Kidney (tissue), 14 donors: ENCODE results near the gene OR13C9. TPM values are rescaled to one million over a fixed set of nuclear protein-coding genes. Genes with fewer than 3 reads are reported as not detected.
"Not testable (repeated sequence)": the region's sequence is repeated elsewhere in the genome, so short reads cannot be mapped to it uniquely, and the experiment has no call there.

Experiments used
- DNase-seq, 5 donors: peaks; one replicate each; pipeline ENCODE4 v3.0.0-alpha.2; 2013 to 2020
- FAIRE-seq: peaks from 2 replicates; lab custom pipeline; 2012; peaks lifted over from hg19 to GRCh38; lab: Jason Lieb, UNC
- H3K27ac ChIP-seq, 2 donors: one replicate each; pipeline ENCODE4 v1.7.0; 2013; ENCODE audit warnings: low read depth in 2 of 2, low read length in 2 of 2, inconsistent platforms in 1 of 2
- H3K27me3 ChIP-seq: one replicate; pipeline ENCODE4 v1.7.1; 2013; ENCODE audit warnings: low read length, inconsistent platforms; ENCODE audit not compliant: control insufficient read depth, insufficient read depth
- H3K36me3 ChIP-seq, 3 donors: one replicate each; pipeline versions ENCODE4 v1.7.0 to v1.7.1; 2013; ENCODE audit warnings: low read length in 3 of 3, control low read depth in 1 of 3, inconsistent platforms in 1 of 3; ENCODE audit not compliant: insufficient read depth in 3 of 3, control insufficient read depth in 2 of 3
- H3K4me1 ChIP-seq, 3 donors: one replicate each; pipeline versions ENCODE4 v1.7.0 to v1.7.1; 2013; ENCODE audit warnings: low read length in 3 of 3, inconsistent platforms in 1 of 3, low read depth in 1 of 3; ENCODE audit not compliant: control insufficient read depth in 2 of 3, insufficient read depth in 2 of 3
- H3K4me3 ChIP-seq, 3 donors: one replicate each; pipeline versions ENCODE4 v1.7.0 to v1.8.1; 2013; ENCODE audit warnings: low read length in 3 of 3, control low read depth in 1 of 3, inconsistent platforms in 1 of 3
- H3K9ac ChIP-seq, 3 donors: one replicate each; pipeline versions ENCODE4 v1.7.0 to v1.7.1; 2013; ENCODE audit warnings: low read length in 3 of 3, control low read depth in 1 of 3, inconsistent platforms in 1 of 3
- H3K9me3 ChIP-seq, 3 donors: one replicate each; pipeline versions ENCODE4 v1.7.0 to v1.7.1; 2013; ENCODE audit warnings: low read length in 3 of 3, control low read depth in 1 of 3, inconsistent platforms in 1 of 3; ENCODE audit not compliant: control insufficient read depth in 2 of 3, insufficient read depth in 1 of 3
- CTCF ChIP-seq: IDR thresholded peaks from 3 replicates; pipeline ENCODE4 v1.5.1; 2012; ENCODE audit warnings: mild to moderate bottlenecking, moderate library complexity, borderline replicate concordance; ENCODE audit not compliant: insufficient read depth; ENCODE audit errors: extremely low read depth
- intact Hi-C: fragments of 100-400 bp; cut with DNase I; formaldehyde crosslinking; loops from one replicate; pipeline ENCODE4 v1.11.1; 2022
- polyA plus RNA-seq: library from polyadenylated mRNA; stranded (reverse); fragments of 350-450 nt; fragmentation: Illumina TruSeq; extraction: RNeasy Lipid Tissue Mini Kit (QIAGEN cat#74804); gene quantifications from one replicate; pipeline ENCODE4 v1.2.3, GENCODE V29; 2014; ENCODE audit warnings: low read depth, low replicate concordance; ENCODE audit not compliant: insufficient read depth
- total RNA-seq: library from RNA; stranded (reverse); fragmentation: NEBNext Ultra II Directional; extraction: Animal tissue kit (Norgen Biotek cat#: 25700); gene quantifications from one replicate; pipeline ENCODE4 v1.2.1, GENCODE V29; 2021
- donor health status: control.
- donor health status: control.
- donor health status: control.
- donor health status: control.
- donor health status: control.
- donor health status: DM: yes; HTN: yes; CAD: no.
- donor health status: Normal renal cell carcinoma (clear cell type).

OR13C9 gene
- total and polyA plus RNA-seq, 2 donors from 2014 or later, result not detected

DNA sequence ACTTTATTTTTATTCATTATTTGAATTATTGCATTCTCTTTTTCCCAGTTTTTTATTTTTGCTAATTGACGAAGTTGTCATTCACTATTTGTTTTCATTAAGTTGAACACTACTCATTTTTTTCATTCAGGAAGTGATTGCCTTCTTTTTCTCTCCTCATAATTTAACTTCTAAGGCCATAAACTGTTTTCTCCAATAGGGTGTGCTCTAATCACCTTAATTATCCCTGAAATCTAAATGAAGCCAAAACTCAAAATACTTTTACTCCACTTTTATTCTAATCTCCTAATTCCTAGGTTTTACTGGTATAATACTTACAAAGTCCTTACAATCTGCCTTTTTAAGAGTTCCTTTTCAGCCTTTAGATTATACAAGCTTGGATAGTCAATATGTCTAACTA is 9.7 kb downstream of the OR13C9 start:
- Histone ChIP-seq H3K36me3 (no peaks in the 10 kb centered on the region), H3K9me3 (no peaks in the 10 kb centered on the region), H3K9ac (no peak overlapping the region), H3K27me3 (no peaks in the 10 kb centered on the region), H3K4me1 (no peaks in the 10 kb centered on the region), H3K27ac (no peak overlapping the region), H3K4me3 (no peak overlapping the region)
- no peak for TF ChIP-seq CTCF
- FAIRE-seq (no peak), DNase-seq (peak in 1 of 5 donors; percentile 1)
- intact Hi-C loops, result no loop called here

DNA sequence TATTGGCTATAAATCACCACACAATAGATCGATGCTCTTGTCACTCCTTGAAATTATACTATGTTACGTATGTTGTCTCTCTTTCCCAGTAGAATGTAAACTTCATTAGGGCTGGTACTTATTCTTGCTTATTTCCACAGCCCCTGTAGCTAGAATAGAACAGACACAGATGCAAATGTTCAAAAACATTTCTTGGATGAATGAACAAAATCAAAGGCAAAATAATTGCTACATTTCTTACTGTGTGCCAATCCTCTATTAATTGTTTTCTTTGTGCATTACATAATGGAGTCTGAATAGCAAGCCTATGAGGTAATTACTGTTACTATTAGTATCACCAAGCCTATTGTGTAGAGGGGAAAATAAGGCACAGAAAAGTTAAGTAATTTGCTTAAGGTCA is 11.9 kb downstream of the OR13C9 start:
- TF ChIP-seq CTCF, result no peak
- Histone ChIP-seq H3K4me1 (no peaks in the 10 kb centered on the region), H3K9ac (no peak overlapping the region), H3K4me3 (no peak overlapping the region), H3K27ac (no peak overlapping the region), H3K36me3 (no peaks in the 10 kb centered on the region), H3K27me3 (no peaks in the 10 kb centered on the region), H3K9me3 (no peaks in the 10 kb centered on the region)
- intact Hi-C loops, result no loop called here
- FAIRE-seq (no peak), DNase-seq (peak in 2 of 5 donors; percentile 10 to 29)

GRCh38 chr9:104605527-104605926 is 12.5 kb downstream of the OR13C9 start, which contains the start of gene OR13C2:
OR13C2 (minus strand) TSS chr9:104605627; CDS start chr9:104605627, 0 bp downstream.
- FAIRE-seq, DNase-seq, H3K27ac ChIP-seq, H3K36me3 ChIP-seq, intact Hi-C loops, H3K4me3 ChIP-seq, H3K27me3 ChIP-seq, H3K9ac ChIP-seq, H3K9me3 ChIP-seq, H3K4me1 ChIP-seq: not testable (repeated sequence)

DNA sequence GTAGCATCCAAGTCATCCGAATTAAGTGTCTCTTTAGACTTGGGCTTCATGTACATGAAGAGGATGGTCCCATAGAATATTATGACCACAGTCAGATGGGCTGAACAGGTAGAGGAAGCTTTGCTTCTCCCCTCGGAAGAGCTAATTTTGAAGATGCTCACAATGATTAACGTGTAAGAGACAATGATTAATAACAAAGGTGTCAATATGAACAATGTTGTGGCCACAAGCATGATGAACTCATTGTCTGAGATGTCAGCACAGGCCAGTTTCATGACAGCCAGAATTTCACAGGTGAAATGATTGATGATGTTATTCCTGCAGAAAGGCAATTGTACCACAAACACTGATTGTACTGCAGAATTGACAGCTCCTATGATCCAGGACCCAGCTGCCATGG is 13.2 kb downstream of the OR13C9 start:
- FAIRE-seq (no peak), DNase-seq (no peak)
- intact Hi-C loops, result no loop called here

GRCh38 chr9:104599313-104599712 is 18.7 kb downstream of the OR13C9 start, which contains the start of gene OR13C5:
OR13C5 (minus strand) TSS chr9:104599413; CDS start chr9:104599413, 0 bp downstream.
- H3K4me3 ChIP-seq, H3K27me3 ChIP-seq, H3K9ac ChIP-seq, H3K4me1 ChIP-seq, H3K9me3 ChIP-seq, FAIRE-seq, H3K27ac ChIP-seq, H3K36me3 ChIP-seq, DNase-seq, intact Hi-C loops: not testable (repeated sequence)

More for the DNA sequence above, 13.2 kb downstream of the OR13C9 start:
- Histone ChIP-seq H3K9me3 (no peaks in the 10 kb centered on the region), H3K36me3 (no peaks in the 10 kb centered on the region), H3K4me1 (no peaks in the 10 kb centered on the region), H3K4me3 (no peak overlapping the region), H3K27me3 (no peaks in the 10 kb centered on the region), H3K27ac (no peak overlapping the region), H3K9ac (no peak overlapping the region)
- TF ChIP-seq CTCF, result no peak

DNA sequence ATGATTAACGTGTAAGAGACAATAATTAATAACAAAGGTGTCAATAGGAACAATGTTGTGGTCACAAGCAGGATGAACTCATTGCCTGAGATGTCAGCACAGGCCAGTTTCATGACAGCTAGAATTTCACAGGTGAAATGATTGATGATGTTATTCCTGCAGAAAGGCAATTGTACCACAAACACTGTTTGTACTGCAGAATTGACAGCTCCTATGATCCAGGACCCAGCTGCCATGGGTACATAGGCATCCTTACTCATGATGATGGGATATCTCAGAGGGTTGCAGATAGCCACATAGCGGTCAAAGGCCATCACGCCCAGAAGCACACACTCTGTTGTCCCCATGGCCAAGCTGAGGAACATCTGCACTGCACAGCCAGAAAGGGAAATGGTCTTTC is 19.3 kb downstream of the OR13C9 start:
- H3K27me3 ChIP-seq, H3K27ac ChIP-seq, H3K9ac ChIP-seq, H3K36me3 ChIP-seq, H3K4me1 ChIP-seq, H3K9me3 ChIP-seq, H3K4me3 ChIP-seq, DNase-seq, FAIRE-seq, intact Hi-C loops: not testable (repeated sequence)
